Astrocyte (in vitro differentiated cells and primary cell): Measurements from ENCODE around the gene GPR61.

ENCODE experiments used
- EZH2 ChIP-seq: IDR thresholded peaks from 2 replicates; pipeline ENCODE4 v1.6.1; 2012; ENCODE audit warnings: mild to moderate bottlenecking, low read length, inconsistent platforms; ENCODE audit not compliant: insufficient read depth
- TF ChIP-seq, protein P1 (sequence below): IDR thresholded peaks from 2 replicates; pipeline ENCODE4 v1.5.1; 2011; ENCODE audit warnings: low read depth, mild to moderate bottlenecking, inconsistent platforms, low read length, moderate library complexity; ENCODE audit not compliant: insufficient read depth

DNA sequence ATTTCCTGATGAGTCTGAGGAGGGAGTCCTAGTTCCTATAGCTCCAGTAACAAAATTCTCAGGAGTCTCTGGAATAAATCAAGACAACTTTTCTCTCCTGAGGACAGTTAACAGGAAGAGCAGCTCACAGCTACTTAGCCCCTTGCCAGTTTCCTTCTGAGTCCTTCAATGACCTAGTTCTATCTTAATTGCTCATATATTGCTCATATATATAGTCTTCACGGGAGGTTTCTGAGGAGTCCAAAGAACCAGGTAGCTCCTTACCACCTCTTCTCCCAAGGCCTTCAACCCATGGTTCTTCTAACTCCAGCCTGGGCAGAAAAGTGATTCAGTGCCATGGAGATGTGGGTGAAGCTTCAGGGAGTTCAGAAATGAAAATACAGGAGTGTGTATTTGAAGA lies 34.7 kb upstream of the GPR61 start:
- TF ChIP-seq, protein P1, sequence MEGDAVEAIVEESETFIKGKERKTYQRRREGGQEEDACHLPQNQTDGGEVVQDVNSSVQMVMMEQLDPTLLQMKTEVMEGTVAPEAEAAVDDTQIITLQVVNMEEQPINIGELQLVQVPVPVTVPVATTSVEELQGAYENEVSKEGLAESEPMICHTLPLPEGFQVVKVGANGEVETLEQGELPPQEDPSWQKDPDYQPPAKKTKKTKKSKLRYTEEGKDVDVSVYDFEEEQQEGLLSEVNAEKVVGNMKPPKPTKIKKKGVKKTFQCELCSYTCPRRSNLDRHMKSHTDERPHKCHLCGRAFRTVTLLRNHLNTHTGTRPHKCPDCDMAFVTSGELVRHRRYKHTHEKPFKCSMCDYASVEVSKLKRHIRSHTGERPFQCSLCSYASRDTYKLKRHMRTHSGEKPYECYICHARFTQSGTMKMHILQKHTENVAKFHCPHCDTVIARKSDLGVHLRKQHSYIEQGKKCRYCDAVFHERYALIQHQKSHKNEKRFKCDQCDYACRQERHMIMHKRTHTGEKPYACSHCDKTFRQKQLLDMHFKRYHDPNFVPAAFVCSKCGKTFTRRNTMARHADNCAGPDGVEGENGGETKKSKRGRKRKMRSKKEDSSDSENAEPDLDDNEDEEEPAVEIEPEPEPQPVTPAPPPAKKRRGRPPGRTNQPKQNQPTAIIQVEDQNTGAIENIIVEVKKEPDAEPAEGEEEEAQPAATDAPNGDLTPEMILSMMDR, result no peak
- no peak for TF ChIP-seq EZH2
